Activated naive CD8-positive, alpha-beta T cell (primary cell): ENCODE results near the gene TBX10.
"Not testable (repeated sequence)": the region's sequence is repeated elsewhere in the genome, so short reads cannot be mapped to it uniquely, and the experiment has no call there.

Experiments
- H3K27ac Mint-ChIP-seq: one replicate; pipeline ENCODE4 v1.8.0; 2021; ENCODE audit warnings: mixed read lengths
- H3K27me3 Mint-ChIP-seq: one replicate; pipeline ENCODE4 v1.8.0; 2021; ENCODE audit warnings: mixed read lengths
- H3K36me3 Mint-ChIP-seq: one replicate; pipeline ENCODE4 v1.8.0; 2021; ENCODE audit warnings: mixed read lengths
- H3K4me1 Mint-ChIP-seq: one replicate; pipeline ENCODE4 v1.8.0; 2021; ENCODE audit warnings: low read depth, mixed read lengths
- H3K4me3 Mint-ChIP-seq: one replicate; pipeline ENCODE4 v1.8.0; 2021; ENCODE audit warnings: mild to moderate bottlenecking, mixed read lengths
- H3K9me3 Mint-ChIP-seq: one replicate; pipeline ENCODE4 v1.8.0; 2021; ENCODE audit warnings: low read depth, mixed read lengths

The TBX10 gene

GRCh38 chr11:67639438-67639859 is at the start of gene TBX10:
TBX10 (minus strand) TSS chr11:67639763; CDS start chr11:67639472, 291 bp downstream.
- Mint-ChIP-seq H3K36me3 (no peaks in the 10 kb centered on the region), H3K27ac (no peak within 1 kb of the TSS), H3K4me3 (no peak within 1 kb of the TSS), H3K4me1 (no peaks in the 10 kb centered on the region), H3K9me3 (no peaks in the 10 kb centered on the region), H3K27me3 (no peaks in the 10 kb centered on the region)

- Mint-ChIP-seq H3K4me3 (no peak overlapping the region), H3K27me3 (peaks cover 8% of the 10 kb centered on the region), H3K9me3 (no peaks in the 10 kb centered on the region), H3K36me3 (no peaks in the 10 kb centered on the region), H3K4me1 (no peaks in the 10 kb centered on the region), H3K27ac (no peak overlapping the region)
These were observed 49.6 kb upstream of the TBX10 start for GRCh38 chr11:67689178-67689577.

- no peak overlapping the region for H3K27ac Mint-ChIP-seq
- H3K36me3 Mint-ChIP-seq, result no peaks in the 10 kb centered on the region
- peaks cover 8% of the 10 kb centered on the region for H3K27me3 Mint-ChIP-seq
- H3K9me3 Mint-ChIP-seq, result no peaks in the 10 kb centered on the region
- H3K4me1 Mint-ChIP-seq, result no peaks in the 10 kb centered on the region
- no peak overlapping the region for H3K4me3 Mint-ChIP-seq
These were observed 48.4 kb upstream of the TBX10 start for GRCh38 chr11:67687986-67688385.

- not testable (repeated sequence) for H3K4me1 Mint-ChIP-seq, H3K27me3 Mint-ChIP-seq, H3K9me3 Mint-ChIP-seq, H3K4me3 Mint-ChIP-seq, H3K36me3 Mint-ChIP-seq, H3K27ac Mint-ChIP-seq
These were observed 46.2 kb upstream of the TBX10 start for GRCh38 chr11:67685641-67686332.

GRCh38 chr11:67682126-67683034 is 42.8 kb upstream of the TBX10 start:
- not testable (repeated sequence) for H3K4me1 Mint-ChIP-seq, H3K27me3 Mint-ChIP-seq, H3K36me3 Mint-ChIP-seq, H3K27ac Mint-ChIP-seq, H3K4me3 Mint-ChIP-seq, H3K9me3 Mint-ChIP-seq

- Mint-ChIP-seq H3K27ac (no peak overlapping the region), H3K4me1 (no peaks in the 10 kb centered on the region), H3K27me3 (peaks cover 2% of the 10 kb centered on the region), H3K36me3 (no peaks in the 10 kb centered on the region), H3K4me3 (no peak overlapping the region), H3K9me3 (no peaks in the 10 kb centered on the region)
These were observed 41.3 kb upstream of the TBX10 start for GRCh38 chr11:67680696-67681470.

GRCh38 chr11:67675058-67675747 is 35.6 kb upstream of the TBX10 start:
- Mint-ChIP-seq H3K27ac (no peak overlapping the region), H3K27me3 (no peaks in the 10 kb centered on the region), H3K4me3 (no peak overlapping the region), H3K36me3 (no peaks in the 10 kb centered on the region), H3K9me3 (no peaks in the 10 kb centered on the region), H3K4me1 (no peaks in the 10 kb centered on the region)

- Mint-ChIP-seq H3K27me3 (no peaks in the 10 kb centered on the region), H3K4me3 (no peak within 1 kb of the TSS), H3K4me1 (no peaks in the 10 kb centered on the region), H3K9me3 (no peaks in the 10 kb centered on the region), H3K36me3 (no peaks in the 10 kb centered on the region), H3K27ac (no peak within 1 kb of the TSS)
These were observed 34.9 kb upstream of the TBX10 start, which contains the start of gene ALDH3B2 for GRCh38 chr11:67674442-67674871. ALDH3B2 (minus strand) TSS chr11:67674623; CDS start chr11:67666935, 7,688 bp downstream.

GRCh38 chr11:67673902-67674301 is 34.3 kb upstream of the TBX10 start:
- Mint-ChIP-seq H3K4me3 (no peak overlapping the region), H3K27ac (no peak overlapping the region), H3K4me1 (no peaks in the 10 kb centered on the region), H3K36me3 (no peaks in the 10 kb centered on the region), H3K9me3 (no peaks in the 10 kb centered on the region), H3K27me3 (no peaks in the 10 kb centered on the region)

GRCh38 chr11:67673358-67673757 is 33.8 kb upstream of the TBX10 start:
- Mint-ChIP-seq H3K27ac (no peak overlapping the region), H3K36me3 (no peaks in the 10 kb centered on the region), H3K9me3 (no peaks in the 10 kb centered on the region), H3K27me3 (no peaks in the 10 kb centered on the region), H3K4me1 (no peaks in the 10 kb centered on the region), H3K4me3 (no peak overlapping the region)

- H3K9me3 Mint-ChIP-seq, result no peaks in the 10 kb centered on the region
- H3K27me3 Mint-ChIP-seq, result no peaks in the 10 kb centered on the region
- H3K4me1 Mint-ChIP-seq, result no peaks in the 10 kb centered on the region
- H3K36me3 Mint-ChIP-seq, result no peaks in the 10 kb centered on the region
- no peak overlapping the region for H3K27ac Mint-ChIP-seq
- H3K4me3 Mint-ChIP-seq, result no peak overlapping the region
These were observed 31.6 kb upstream of the TBX10 start for GRCh38 chr11:67671211-67671520.

- Mint-ChIP-seq H3K4me1 (no peaks in the 10 kb centered on the region), H3K4me3 (no peak overlapping the region), H3K27me3 (no peaks in the 10 kb centered on the region), H3K9me3 (no peaks in the 10 kb centered on the region), H3K36me3 (no peaks in the 10 kb centered on the region), H3K27ac (no peak overlapping the region)
These were observed 31.0 kb upstream of the TBX10 start for GRCh38 chr11:67670316-67671210.

- Mint-ChIP-seq H3K27ac (no peak overlapping the region), H3K9me3 (no peaks in the 10 kb centered on the region), H3K27me3 (no peaks in the 10 kb centered on the region), H3K4me3 (no peak overlapping the region), H3K36me3 (no peaks in the 10 kb centered on the region), H3K4me1 (no peaks in the 10 kb centered on the region)
These were observed 28.6 kb upstream of the TBX10 start for GRCh38 chr11:67668192-67668551.
